CD4-positive, alpha-beta T cell treated with Interleukin-15 for 4 hours (primary cell): ENCODE results near the gene LECT2.

Source experiments
- DNase-seq: peaks from one replicate; pipeline ENCODE4 v3.0.0-alpha.2; 2020; ENCODE audit warnings: low spot score

The LECT2 gene

DNA sequence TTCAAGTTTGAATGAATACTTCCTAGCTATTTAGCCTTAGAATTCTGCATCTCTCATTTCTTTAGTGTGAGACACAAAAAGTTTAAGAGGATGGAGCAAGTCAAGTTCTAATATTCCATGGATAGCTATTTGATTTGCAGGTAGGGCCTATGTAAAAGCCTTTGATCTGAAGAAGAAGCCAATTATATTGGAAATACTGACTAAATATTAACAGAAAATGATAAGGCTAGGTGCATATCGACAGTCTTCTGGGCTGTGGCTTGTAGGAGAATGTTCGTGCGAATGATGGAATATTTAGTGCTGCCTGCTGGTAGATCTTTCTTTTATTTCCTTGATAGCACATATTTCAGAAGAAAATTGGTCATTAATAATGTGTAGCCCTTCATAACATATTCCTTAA lies at the start of gene LECT2:
TSS of gene LECT2 (minus strand) at position 85 of the 400 bp plus-strand sequence. CDS start 150 bp downstream, outside the sequence.
- no peak for DNase-seq

DNA sequence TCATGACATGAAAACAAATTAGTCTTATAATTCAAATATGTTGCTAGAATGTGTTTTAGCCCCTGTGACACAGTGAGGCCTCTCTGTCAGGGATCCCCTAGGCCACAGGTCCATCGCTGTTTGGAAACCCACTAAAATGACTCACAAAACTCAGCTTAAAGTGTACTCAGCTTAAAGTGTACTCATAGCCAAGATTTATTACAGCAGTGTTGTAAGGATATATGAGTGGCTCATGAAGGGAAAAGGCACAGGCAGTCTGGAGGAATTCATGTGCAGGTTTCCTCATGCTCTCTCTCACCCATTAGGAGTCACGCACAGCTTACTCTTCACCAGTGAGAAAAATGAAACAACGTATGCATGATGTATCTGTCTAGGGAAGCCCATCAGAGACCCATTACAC lies 49.7 kb upstream of the LECT2 start:
- no peak for DNase-seq

- DNase-seq, result no peak
Observed at GRCh38 chr5:136001466-136001981, 46.7 kb upstream of the LECT2 start.

- no peak for DNase-seq
Observed at GRCh38 chr5:136000932-136001331, 46.1 kb upstream of the LECT2 start.

- DNase-seq, result no peak
Observed at GRCh38 chr5:136000147-136000546, 45.4 kb upstream of the LECT2 start.

DNA sequence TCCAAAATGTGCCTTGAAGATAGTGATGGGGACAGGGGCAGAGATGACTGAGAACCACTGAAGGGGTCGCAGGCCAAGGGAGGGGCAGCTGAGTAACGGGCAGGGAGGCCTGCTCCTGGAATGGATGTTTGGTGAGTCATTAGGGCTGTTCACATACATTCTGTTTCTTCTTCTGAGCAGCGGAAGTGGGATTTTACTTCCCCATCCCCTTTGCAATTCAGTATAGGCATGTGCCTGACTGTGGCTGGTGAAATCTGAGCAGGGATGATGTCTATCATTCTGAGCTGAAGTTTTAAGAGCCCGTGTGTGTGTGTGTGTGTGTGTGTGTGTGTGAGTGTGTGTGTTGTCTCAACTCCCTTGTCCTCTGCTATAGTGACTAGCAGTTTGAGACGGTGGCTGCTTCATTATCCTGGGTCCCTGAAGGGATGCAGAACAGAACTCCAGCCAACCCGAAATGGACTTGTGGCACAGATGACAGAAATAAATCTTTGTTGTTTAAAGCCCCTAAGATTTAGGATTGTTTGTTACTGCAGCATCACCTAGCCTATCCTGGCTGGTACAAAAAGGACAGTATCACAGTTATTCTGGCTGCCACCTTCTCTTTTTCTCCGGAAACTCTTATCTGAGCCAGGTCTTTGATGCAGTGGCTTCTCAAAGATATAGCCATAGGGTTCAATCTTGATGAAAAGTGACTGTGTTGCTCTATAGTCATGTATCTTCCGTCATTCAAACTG lies 44.8 kb upstream of the LECT2 start:
- DNase-seq, result no peak

GRCh38 chr5:135998889-135999288 lies 44.1 kb upstream of the LECT2 start:
- no peak for DNase-seq

GRCh38 chr5:135997673-135998335 lies 43.0 kb upstream of the LECT2 start:
- no peak for DNase-seq

- DNase-seq, result no peak
Observed at GRCh38 chr5:135996611-135997010, 41.8 kb upstream of the LECT2 start.

- DNase-seq, result no peak
Observed at GRCh38 chr5:135995976-135996375, 41.2 kb upstream of the LECT2 start.

DNA sequence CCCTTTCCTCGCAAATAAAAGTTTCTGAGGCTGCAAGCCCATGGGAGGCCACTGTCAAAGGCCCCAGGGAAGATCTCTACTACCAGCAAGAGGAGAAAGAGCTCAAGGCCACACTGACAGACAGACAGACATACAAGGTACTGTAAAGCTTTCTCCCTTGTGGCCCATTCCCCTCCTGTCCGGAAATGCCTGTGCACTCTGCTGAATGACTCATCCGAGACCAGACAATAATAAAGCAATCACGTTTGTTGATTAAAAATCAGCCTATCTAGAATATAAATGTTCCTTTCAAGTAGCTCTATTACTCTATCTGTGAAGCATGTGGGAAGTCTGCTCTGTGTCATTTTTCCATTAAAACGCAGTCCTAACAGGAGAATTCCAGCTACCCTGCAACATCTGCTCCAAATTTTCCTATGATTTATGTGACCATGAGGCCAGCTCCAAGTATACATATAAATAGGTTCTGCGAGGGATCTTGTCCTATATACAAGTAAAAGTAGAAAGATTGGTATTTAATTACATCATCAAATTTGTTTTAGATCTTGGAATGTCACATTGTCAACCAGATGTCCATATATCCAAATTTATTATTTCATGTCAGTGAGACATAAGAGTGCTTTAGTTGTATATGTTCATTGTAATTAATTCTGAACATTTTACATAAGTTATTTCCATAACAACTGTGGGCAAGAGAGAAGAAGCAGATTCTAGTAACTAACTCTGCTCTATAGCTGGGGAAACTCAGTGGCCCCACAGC lies 39.3 kb upstream of the LECT2 start:
- DNase-seq, result no peak

DNA sequence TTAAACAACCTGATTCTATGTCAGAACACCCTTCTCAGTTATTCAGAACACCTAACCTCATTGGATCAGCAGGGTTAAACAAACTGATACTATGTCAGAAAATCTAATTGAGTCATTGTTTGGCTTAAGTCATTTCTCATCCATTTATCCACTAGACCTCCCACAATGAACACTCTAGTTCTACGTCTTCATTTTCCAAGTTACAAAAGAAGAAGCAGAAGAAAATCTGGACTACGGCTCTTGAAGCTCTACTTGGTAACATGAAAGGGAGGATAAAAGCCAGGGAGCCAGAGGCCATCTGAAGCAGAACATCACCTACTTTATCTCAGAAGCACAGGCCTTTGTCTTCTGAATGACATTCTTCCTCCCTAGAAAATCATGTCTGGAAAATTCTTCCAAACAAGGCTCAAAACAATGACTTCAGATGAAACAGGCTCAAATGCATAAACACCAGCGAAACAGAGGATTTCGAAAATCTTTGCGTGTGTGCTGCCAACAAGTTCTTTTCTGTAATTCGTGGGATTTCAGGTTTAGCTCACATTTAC lies 38.6 kb upstream of the LECT2 start:
- DNase-seq, result no peak

DNA sequence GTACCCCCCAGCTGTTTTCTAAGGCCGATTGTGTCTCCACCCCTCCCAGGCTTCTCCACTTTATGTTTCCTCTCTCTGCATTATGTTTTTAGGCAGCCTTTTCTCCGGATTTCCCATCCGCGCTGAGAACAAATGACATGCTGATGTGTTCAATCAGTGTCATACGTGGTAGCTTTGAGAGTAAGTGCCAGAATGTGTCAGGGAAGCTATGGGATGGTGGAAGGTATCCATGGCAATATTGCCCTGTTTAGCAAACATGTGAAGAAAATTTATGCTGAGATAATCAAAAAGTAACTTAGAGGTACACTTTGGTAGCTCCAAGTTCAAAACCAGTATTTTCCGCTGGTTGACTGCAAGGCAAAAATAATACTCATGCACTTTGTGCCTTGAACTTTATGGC lies 36.6 kb upstream of the LECT2 start:
- DNase-seq, result no peak

GRCh38 chr5:135990528-135991255 lies 35.9 kb upstream of the LECT2 start:
- DNase-seq, result no peak

DNA sequence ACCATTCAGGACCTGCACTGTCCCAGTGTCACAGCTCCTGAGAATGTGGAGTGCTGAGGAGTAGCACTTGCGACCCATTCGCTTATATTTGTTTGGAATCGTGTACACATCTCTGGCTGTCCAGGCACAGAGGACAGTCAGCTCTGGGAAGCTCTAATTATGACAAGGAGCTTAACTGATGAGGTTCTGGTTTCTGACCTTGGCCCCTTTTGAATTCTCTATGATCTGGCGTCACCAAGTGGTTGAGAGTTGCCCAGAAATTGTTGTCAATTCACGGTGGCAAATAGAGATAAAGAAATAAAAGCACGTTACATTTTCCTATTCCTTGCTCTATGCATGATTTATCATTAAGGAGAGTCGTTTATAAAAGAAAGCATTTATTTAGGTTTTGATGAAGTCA lies 34.9 kb upstream of the LECT2 start:
- DNase-seq, result no peak

DNA sequence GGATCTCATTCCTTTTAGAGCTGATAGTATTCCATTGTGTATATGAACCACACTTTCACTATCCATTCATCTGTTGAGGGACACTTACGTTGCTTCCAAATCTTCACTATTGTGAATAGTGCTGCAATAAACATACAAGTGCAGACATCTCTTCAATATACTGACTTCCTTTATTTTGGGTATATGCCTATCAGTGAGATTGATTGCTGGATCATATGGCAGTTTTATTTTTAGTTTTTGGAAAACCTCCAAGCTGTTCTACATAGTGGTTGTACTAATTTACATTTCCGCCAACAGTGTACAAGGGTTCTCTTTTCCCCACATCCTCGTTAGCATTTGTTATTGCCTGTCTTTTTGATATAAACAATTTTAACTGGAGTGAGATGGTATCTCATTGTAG lies 33.8 kb upstream of the LECT2 start:
- no peak for DNase-seq

GRCh38 chr5:135986891-135987401 lies 32.2 kb upstream of the LECT2 start:
- no peak for DNase-seq

DNA sequence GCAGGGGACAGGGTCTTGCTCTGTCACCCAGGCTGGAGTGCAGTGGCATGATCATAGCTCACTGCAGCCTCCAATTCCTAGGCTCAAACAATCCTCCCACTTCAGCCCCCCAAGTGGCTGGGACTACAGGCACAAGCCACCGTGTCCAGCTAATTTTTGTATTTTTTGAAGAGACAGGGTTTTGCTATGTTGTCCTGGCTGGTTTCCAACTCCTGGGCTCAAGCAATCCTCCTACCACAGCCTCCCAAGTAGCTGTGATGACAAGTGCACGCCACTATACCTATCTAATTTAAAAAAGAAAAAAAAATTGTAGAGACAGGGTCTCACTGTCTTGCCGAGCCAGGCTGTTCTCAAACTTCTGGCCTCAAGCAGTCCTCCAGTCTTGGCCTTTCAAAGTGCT lies 31.6 kb upstream of the LECT2 start:
- no peak for DNase-seq

DNA sequence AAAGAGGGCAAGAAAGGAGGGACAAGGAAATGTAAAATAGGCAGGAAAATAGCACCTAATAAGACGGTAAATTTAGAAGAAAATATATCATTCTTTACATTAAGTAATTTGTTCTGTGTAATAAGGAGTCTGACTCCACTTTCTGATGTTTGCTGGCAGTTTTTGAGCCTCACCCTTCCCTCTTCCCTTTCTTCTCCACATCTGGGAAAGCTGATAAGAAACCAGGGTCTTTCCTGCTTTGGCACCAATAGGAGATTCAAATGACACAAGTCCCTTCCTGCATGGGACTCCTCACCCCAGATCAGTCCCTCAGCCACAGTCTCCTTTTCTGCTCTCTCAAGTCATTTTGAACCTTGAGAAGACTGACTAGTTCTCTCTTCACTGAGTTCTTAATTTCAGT lies 31.2 kb upstream of the LECT2 start:
- DNase-seq, result no peak

- no peak for DNase-seq
Observed at GRCh38 chr5:135980620-135981019, 25.8 kb upstream of the LECT2 start.

DNA sequence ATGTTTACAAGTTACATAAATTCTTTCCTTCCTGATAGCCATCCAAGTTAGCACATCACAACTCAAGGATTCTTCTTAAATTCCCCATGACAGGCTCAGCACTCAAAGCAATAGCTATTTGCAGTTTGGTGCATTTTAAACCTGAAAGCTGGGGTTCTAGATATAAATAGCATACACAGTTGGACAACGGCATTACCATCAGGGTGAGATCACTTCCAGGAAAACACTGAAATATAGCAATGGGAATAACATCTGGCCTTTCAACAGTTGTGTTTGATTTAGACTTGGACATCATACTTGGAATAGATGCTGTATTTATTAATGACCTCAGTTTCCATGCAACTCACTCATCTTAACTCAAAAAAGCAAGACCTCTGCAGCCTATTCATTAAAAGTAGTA lies 24.7 kb upstream of the LECT2 start:
- DNase-seq, result no peak

- no peak for DNase-seq
Observed at GRCh38 chr5:135978993-135979392, 24.2 kb upstream of the LECT2 start.
